Mammary epithelial cell (primary cell): ENCODE results near the gene TAS1R1.

Experiments
- CTCF ChIP-seq, 2 donors: IDR thresholded peaks in 1 of 2; conservative IDR thresholded peaks in 1 of 2; 2 replicates each; pipeline ENCODE4 v1.5.1; 2011 to 2012; ENCODE audit warnings: inconsistent platforms in 2 of 2, low read length in 2 of 2, mild to moderate bottlenecking in 2 of 2, control low read depth in 1 of 2, low read depth in 1 of 2; ENCODE audit not compliant: insufficient read depth in 1 of 2; ENCODE audit errors: extremely low read depth in 1 of 2
- EZH2 ChIP-seq: IDR thresholded peaks from 2 replicates; pipeline ENCODE4 v1.6.1; 2012; ENCODE audit warnings: low read length, inconsistent platforms, borderline replicate concordance

DNA sequence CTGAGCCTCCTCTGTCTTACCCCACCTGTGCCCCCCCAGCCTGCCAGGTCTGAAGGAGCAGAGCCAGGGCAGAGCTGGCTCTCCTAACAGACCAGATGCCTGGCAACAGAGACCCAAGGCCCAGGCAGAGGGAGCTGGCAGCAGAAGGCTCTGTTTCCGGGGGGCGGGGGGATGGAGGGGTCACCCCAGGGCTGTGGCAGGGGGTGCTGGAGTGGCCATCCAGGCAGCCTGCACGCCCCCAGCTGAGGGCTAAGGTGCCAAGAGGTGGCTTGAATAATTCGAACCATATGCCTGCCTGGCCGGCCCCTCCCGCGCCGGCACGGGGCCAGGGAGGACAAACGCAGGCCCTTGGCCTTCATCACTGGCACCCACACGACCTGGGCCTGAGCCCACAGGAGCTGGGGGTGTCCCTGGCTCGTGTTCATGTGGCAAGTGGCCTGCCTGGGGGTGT lies 47.6 kb upstream of the TAS1R1 start:
- TF ChIP-seq CTCF (conservative IDR thresholded peaks at IDR 0.05 in 1 of 2, IDR thresholded peaks at IDR 0.05 in 1 of 2; ENCODE audit: extremely low read depth in 1 of 2, insufficient read depth in 1 of 2, low read depth in 1 of 2, low read length in 2 of 2) (no peak), EZH2 (no peak)
